ENCODE measurements around the gene CTSA. TPM values are rescaled to one million over a fixed set of nuclear protein-coding genes. Genes with fewer than 3 reads are reported as not detected.

CTSA gene
- total and polyA plus RNA-seq, 9 of the 15 experiments (the other 6 are each of a cell fraction or from before 2014, with no cell fraction given) = 8.8 to 61.7 (median 28.3) TPM

DNA sequence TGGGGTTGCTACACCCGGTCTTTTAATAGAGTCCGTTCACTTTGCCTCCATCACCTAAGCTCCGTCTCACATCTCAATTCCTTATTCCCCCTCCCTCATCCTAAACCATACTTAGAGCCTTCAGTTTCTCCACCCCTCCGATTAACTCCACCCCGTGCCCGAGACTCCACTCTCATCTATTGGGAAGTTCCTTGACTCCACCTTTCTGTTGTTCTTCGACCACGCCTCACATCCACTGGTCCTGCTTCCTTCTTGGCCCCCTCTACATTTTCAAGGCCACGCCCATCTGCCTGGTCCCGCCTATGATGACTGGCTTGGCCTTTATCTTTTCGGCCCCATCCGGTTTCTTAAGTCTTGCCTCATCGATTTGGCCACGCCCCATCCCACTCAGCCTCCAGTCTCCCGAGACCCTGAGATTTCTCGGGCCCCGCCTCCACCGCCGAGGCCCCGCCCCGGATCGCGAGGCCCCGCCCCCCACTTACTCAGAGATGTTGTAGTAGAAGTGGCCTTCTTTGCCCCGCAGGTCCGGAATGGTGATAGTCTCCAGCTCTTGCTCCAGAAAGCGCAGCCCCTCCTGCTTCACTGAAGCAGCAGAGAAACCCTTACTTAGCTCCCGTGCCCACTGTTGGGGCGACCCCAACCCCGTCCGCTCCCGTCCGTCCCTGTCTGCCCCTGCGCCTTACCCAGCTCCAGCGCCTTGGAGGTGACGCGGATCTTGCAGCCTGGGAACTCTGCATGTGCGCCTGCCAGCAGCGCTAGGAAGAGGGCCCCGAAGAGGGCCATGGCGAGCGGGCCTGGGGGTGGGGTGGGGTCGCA, 19.7 kb downstream of the CTSA start (continued):
- no peak for TF ChIP-seq BRCA1 (IDR thresholded peaks at IDR 0.05)
- TF ChIP-seq BRCA1 (CRISPR knock-in tag; IDR thresholded peaks at IDR 0.05) = no peak
- no peak for TF ChIP-seq KAT8 (IDR thresholded peaks at IDR 0.05; ENCODE audit: low read depth)
- no peak for TF ChIP-seq HIVEP1 (CRISPR knock-in tag; IDR thresholded peaks at IDR 0.05)
- TF ChIP-seq ESRRA (IDR thresholded peaks at IDR 0.05; ENCODE audit: borderline replicate concordance, low read depth) = no peak
- no peak; the same call in 1 of the 2 replicates for TF ChIP-seq CGGBP1 (CRISPR knock-in tag; IDR thresholded peaks at IDR 0.05)
- no peak for TF ChIP-seq SNIP1 (IDR thresholded peaks at IDR 0.05; ENCODE audit: low read depth)
- TF ChIP-seq ETV5 (CRISPR knock-in tag; IDR thresholded peaks at IDR 0.05; ENCODE audit: low read depth) = peak; percentile 96
- TF ChIP-seq ZNF174 (CRISPR knock-in tag; IDR thresholded peaks at IDR 0.05) = no peak
- TF ChIP-seq PRDM10 (IDR thresholded peaks at IDR 0.05; ENCODE audit: partially characterized antibody) = peak; percentile 92
- no peak for TF ChIP-seq NR3C1 (CRISPR knock-in tag; IDR thresholded peaks at IDR 0.05)
- TF ChIP-seq MCM5 (IDR thresholded peaks at IDR 0.05; ENCODE audit: low read depth) = no peak
- TF ChIP-seq NR2C2 (CRISPR knock-in tag; IDR thresholded peaks at IDR 0.05) = no peak
- no peak for TF ChIP-seq NR2C2 (tag; IDR thresholded peaks at IDR 0.05)
- peak; percentile 94 for TF ChIP-seq CHD2 (IDR thresholded peaks at IDR 0.05; ENCODE audit: low read depth, low read length)
- no peak for TF ChIP-seq BRD4 (IDR thresholded peaks at IDR 0.05)
- no peak for TF ChIP-seq SRSF1 (IDR thresholded peaks at IDR 0.05; ENCODE audit: low read depth, low read length)
- no peak for TF ChIP-seq PBX2 (CRISPR knock-in tag; IDR thresholded peaks at IDR 0.05; ENCODE audit: low read depth)
- TF ChIP-seq PBX2 (tag; conservative IDR thresholded peaks at IDR 0.05; ENCODE audit: low read depth) = no peak
- TF ChIP-seq, protein P1, sequence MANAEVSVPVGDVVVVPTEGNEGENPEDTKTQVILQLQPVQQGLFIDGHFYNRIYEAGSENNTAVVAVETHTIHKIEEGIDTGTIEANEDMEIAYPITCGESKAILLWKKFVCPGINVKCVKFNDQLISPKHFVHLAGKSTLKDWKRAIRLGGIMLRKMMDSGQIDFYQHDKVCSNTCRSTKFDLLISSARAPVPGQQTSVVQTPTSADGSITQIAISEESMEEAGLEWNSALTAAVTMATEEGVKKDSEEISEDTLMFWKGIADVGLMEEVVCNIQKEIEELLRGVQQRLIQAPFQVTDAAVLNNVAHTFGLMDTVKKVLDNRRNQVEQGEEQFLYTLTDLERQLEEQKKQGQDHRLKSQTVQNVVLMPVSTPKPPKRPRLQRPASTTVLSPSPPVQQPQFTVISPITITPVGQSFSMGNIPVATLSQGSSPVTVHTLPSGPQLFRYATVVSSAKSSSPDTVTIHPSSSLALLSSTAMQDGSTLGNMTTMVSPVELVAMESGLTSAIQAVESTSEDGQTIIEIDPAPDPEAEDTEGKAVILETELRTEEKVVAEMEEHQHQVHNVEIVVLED (CRISPR knock-in tag; IDR thresholded peaks at IDR 0.05) = no peak
- TF ChIP-seq CTBP1 (IDR thresholded peaks at IDR 0.05; ENCODE audit: borderline replicate concordance) = peak; percentile 80
- TF ChIP-seq HNRNPL (IDR thresholded peaks at IDR 0.05; ENCODE audit: low read depth, low read length) = no peak

Data from K562 (cell line).